HG03280 (cell line): Measurements from ENCODE around the gene INTS4.
"Not testable (repeated sequence)": the region's sequence is repeated elsewhere in the genome, so short reads cannot be mapped to it uniquely, and the experiment has no call there.

ENCODE experiments used
- ATAC-seq: cut with Tn5 transposase; IDR thresholded peaks from one replicate; pipeline ENCODE4 v1.9.1; 2021; ENCODE audit warnings: mild to moderate bottlenecking, moderate library complexity; ENCODE audit not compliant: unreplicated experiment

INTS4 gene

GRCh38 chr11:77883775-77884174 lies 110.7 kb downstream of the INTS4 start:
- ATAC-seq: no peak

- ATAC-seq: no peak
These were observed 112.1 kb downstream of the INTS4 start for GRCh38 chr11:77882396-77882795.

- no peak for ATAC-seq
These were observed 115.2 kb downstream of the INTS4 start for GRCh38 chr11:77879218-77879617.

- not testable (repeated sequence) for ATAC-seq
These were observed 116.2 kb downstream of the INTS4 start for GRCh38 chr11:77878247-77878646.

- no peak for ATAC-seq
These were observed 118.4 kb downstream of the INTS4 start for GRCh38 chr11:77876045-77876444.

GRCh38 chr11:77874206-77874605 lies 120.3 kb downstream of the INTS4 start:
- no peak for ATAC-seq

- ATAC-seq: no peak
These were observed 121.1 kb downstream of the INTS4 start for GRCh38 chr11:77873345-77873744.

GRCh38 chr11:77871855-77872254 lies 122.6 kb downstream of the INTS4 start:
- ATAC-seq: no peak

GRCh38 chr11:77868744-77869143 lies 125.7 kb downstream of the INTS4 start:
- ATAC-seq: no peak

- ATAC-seq: no peak
These were observed 128.1 kb downstream of the INTS4 start for GRCh38 chr11:77866336-77866735.

- ATAC-seq: no peak
These were observed 128.7 kb downstream of the INTS4 start for GRCh38 chr11:77865805-77866204.

- ATAC-seq: not testable (repeated sequence)
These were observed 133.0 kb downstream of the INTS4 start for GRCh38 chr11:77861444-77861843.

- not testable (repeated sequence) for ATAC-seq
These were observed 136.5 kb downstream of the INTS4 start for GRCh38 chr11:77857906-77858457.

- no peak for ATAC-seq
These were observed 139.6 kb downstream of the INTS4 start for GRCh38 chr11:77854838-77855237.

GRCh38 chr11:77851503-77851902 lies 143.0 kb downstream of the INTS4 start:
- ATAC-seq: no peak

GRCh38 chr11:77843700-77844099 lies 150.8 kb downstream of the INTS4 start:
- ATAC-seq: not testable (repeated sequence)

GRCh38 chr11:77842441-77843121 lies 151.9 kb downstream of the INTS4 start:
- no peak for ATAC-seq

GRCh38 chr11:77833302-77833701 lies 161.2 kb downstream of the INTS4 start:
- no peak for ATAC-seq

GRCh38 chr11:77828926-77829325 lies 165.5 kb downstream of the INTS4 start:
- ATAC-seq: no peak
